GM23338 (cell line): Measurements from ENCODE around the gene COL4A2. TPM values are rescaled to one million over a fixed set of nuclear protein-coding genes. Genes with fewer than 3 reads are reported as not detected.

Source experiments
- ATAC-seq: fragments of 200-7000 bp; cut with Tn5 transposase; 3 replicates; pipeline ENCODE4 v1.9.1; 2020
- DNase-seq: peaks from one replicate; pipeline ENCODE4 v3.0.0-alpha.2; 2015; ENCODE audit warnings: low spot score
- H2AFZ ChIP-seq: fragments of 200-600 bp; sonication (generic); 2 replicates; pipeline ENCODE4 v1.8.0; 2016; ENCODE audit warnings: antibody characterized with exemption, mild to moderate bottlenecking, moderate library complexity
- H3F3A ChIP-seq: fragments of 200-600 bp; sonication (generic); replicated peaks from 2 replicates; pipeline ENCODE4 v1.8.0; 2017; ENCODE audit warnings: antibody characterized with exemption, mixed run types, low read depth
- H3K27ac ChIP-seq: fragments of 200-600 bp; sonication (generic); 2 replicates; pipeline ENCODE4 v1.6.1; 2016; ENCODE audit warnings: low read depth
- H3K27me3 ChIP-seq: fragments of 200-600 bp; sonication (generic); 2 replicates; pipeline ENCODE4 v1.8.0; 2016; ENCODE audit warnings: mild to moderate bottlenecking, mixed run types, moderate library complexity; ENCODE audit not compliant: insufficient read depth
- H3K36me3 ChIP-seq: fragments of 200-600 bp; sonication (generic); 2 replicates; pipeline ENCODE4 v1.8.0; 2016; ENCODE audit warnings: mild to moderate bottlenecking; ENCODE audit not compliant: insufficient read depth
- H3K4me1 ChIP-seq: fragments of 200-600 bp; sonication (generic); 2 replicates; pipeline ENCODE4 v1.8.0; 2016; ENCODE audit warnings: mild to moderate bottlenecking, moderate library complexity; ENCODE audit not compliant: insufficient read depth
- H3K4me2 ChIP-seq: fragments of 200-600 bp; sonication (generic); 2 replicates; pipeline ENCODE4 v1.7.1; 2017; ENCODE audit warnings: mixed run types
- H3K4me3 ChIP-seq: fragments of 200-600 bp; sonication (generic); 2 replicates; pipeline ENCODE4 v1.6.1; 2016; ENCODE audit warnings: mixed run types
- H3K79me2 ChIP-seq: fragments of 200-600 bp; sonication (generic); replicated peaks from 2 replicates; pipeline ENCODE4 v1.8.0; 2017; ENCODE audit warnings: mild to moderate bottlenecking; ENCODE audit not compliant: insufficient read depth
- H3K9me2 ChIP-seq: fragments of 200-600 bp; sonication (generic); 2 replicates; pipeline ENCODE4 v1.8.0; 2017; ENCODE audit not compliant: insufficient read depth
- H4K20me1 ChIP-seq: fragments of 200-600 bp; sonication (generic); replicated peaks from 2 replicates; pipeline ENCODE4 v1.8.0; 2017; ENCODE audit warnings: mild to moderate bottlenecking; ENCODE audit not compliant: insufficient read depth
- H3K27ac Mint-ChIP-seq: 2 replicates; pipeline ENCODE4 v1.8.0; 2020; ENCODE audit warnings: inconsistent platforms, mild to moderate bottlenecking, moderate library complexity, mixed read lengths
- H3K27me3 Mint-ChIP-seq: 3 replicates; pipeline ENCODE4 v1.8.0; 2022; ENCODE audit warnings: low read depth, mild to moderate bottlenecking, moderate library complexity, mixed read lengths, inconsistent platforms; ENCODE audit not compliant: insufficient read depth, poor library complexity
- H3K36me3 Mint-ChIP-seq: 3 replicates; pipeline ENCODE4 v1.8.0; 2021; ENCODE audit warnings: low read depth, mild to moderate bottlenecking, inconsistent platforms, moderate library complexity, mixed read lengths
- H3K4me1 Mint-ChIP-seq: 3 replicates; pipeline ENCODE4 v1.8.0; 2020; ENCODE audit warnings: mild to moderate bottlenecking, inconsistent platforms, mixed read lengths
- H3K4me3 Mint-ChIP-seq: 3 replicates; pipeline ENCODE4 v1.8.0; 2021; ENCODE audit warnings: moderate library complexity, mild to moderate bottlenecking, inconsistent platforms, mixed read lengths
- H3K9me3 Mint-ChIP-seq: 3 replicates; pipeline ENCODE4 v1.8.0; 2020; ENCODE audit warnings: moderate library complexity, mild to moderate bottlenecking, inconsistent platforms, mixed read lengths
- CREB1 ChIP-seq: fragments of 250-450 bp; sonication (Bioruptor Pico); IDR thresholded peaks from 2 replicates; pipeline ENCODE4 v1.5.0; 2020; ENCODE audit warnings: low read depth, mild to moderate bottlenecking, moderate library complexity
- CTCF ChIP-seq, 2 experiments: fragments of 200-600 bp in 1 of 2; sonication (generic) in 1 of 2; conservative IDR thresholded peaks; 2 replicates each; pipeline versions ENCODE4 v1.5.1 to v1.6.1; 2016 to 2017; ENCODE audit warnings: antibody characterized with exemption in 2 of 2, low read depth in 2 of 2, mild to moderate bottlenecking in 2 of 2, moderate library complexity in 1 of 2
- EZH2 ChIP-seq: fragments of 200-600 bp; sonication (generic); IDR thresholded peaks from one replicate; pipeline ENCODE4 v1.8.0; 2017; ENCODE audit warnings: antibody characterized with exemption, mild to moderate bottlenecking, low read depth; ENCODE audit not compliant: unreplicated experiment
- EZH2phosphoT487 ChIP-seq: fragments of 200-600 bp; sonication (generic); IDR thresholded peaks from one replicate; pipeline ENCODE4 v1.8.1; 2018; ENCODE audit warnings: antibody characterized with exemption; ENCODE audit not compliant: unreplicated experiment
- JUNB ChIP-seq: IDR thresholded peaks from one replicate; pipeline ENCODE4 v1.6.1; 2016; ENCODE audit warnings: antibody characterized with exemption; ENCODE audit not compliant: unreplicated experiment
- NANOG ChIP-seq: IDR thresholded peaks from 2 replicates; pipeline ENCODE4 v1.6.1; 2016; ENCODE audit warnings: antibody characterized with exemption, borderline replicate concordance
- POLR2AphosphoS5 ChIP-seq: IDR thresholded peaks from 2 replicates; pipeline ENCODE4 v1.6.1; 2016; ENCODE audit warnings: antibody characterized with exemption, low read depth
- STAT1 ChIP-seq: IDR thresholded peaks from one replicate; pipeline ENCODE4 v1.6.1; 2016; ENCODE audit warnings: antibody characterized with exemption; ENCODE audit not compliant: unreplicated experiment
- ZNF114 ChIP-seq: fragments of 250-450 bp; sonication (Bioruptor Pico); IDR thresholded peaks from 2 replicates; pipeline ENCODE4 v1.5.0; 2020; ENCODE audit warnings: mild to moderate bottlenecking, moderate library complexity
- ZNF331 ChIP-seq: fragments of 250-450 bp; sonication (Bioruptor Pico); IDR thresholded peaks from 2 replicates; pipeline ENCODE4 v1.5.0; 2020; ENCODE audit warnings: low read depth, mild to moderate bottlenecking, moderate library complexity
- ZNF462 ChIP-seq: fragments of 250-450 bp; sonication (Bioruptor Pico); IDR thresholded peaks from 2 replicates; pipeline ENCODE4 v1.5.0; 2020; ENCODE audit warnings: mild to moderate bottlenecking, moderate library complexity
- polyA plus RNA-seq: library from polyadenylated mRNA; unstranded; fragments of >200 nt; fragmentation: Nextera tagmentation; extraction: Ambion mirVana; gene quantifications from 2 replicates; pipeline ENCODE4 v1.2.1, GENCODE V29; 2016
- total RNA-seq: library from RNA; depleted of rRNA; stranded (reverse); fragments of >200 nt; shearing (Covaris generic); gene quantifications from 2 replicates; pipeline ENCODE4 v1.2.3, GENCODE V29; 2014
- TF ChIP-seq, protein P1 (sequence below): IDR thresholded peaks from one replicate; pipeline ENCODE4 v1.6.1; 2018; ENCODE audit warnings: antibody characterized with exemption; ENCODE audit not compliant: unreplicated experiment
- TF ChIP-seq, protein P2 (sequence below): IDR thresholded peaks from 2 replicates; pipeline ENCODE4 v1.6.1; 2016; ENCODE audit warnings: antibody characterized with exemption

COL4A2 gene
- total and polyA plus RNA-seq, 2 experiments from 2014 or later, result 37.4 to 131 TPM

GRCh38 chr13:110329798-110330461 lies 22.8 kb downstream of the COL4A2 start:
- H3K9me3 Mint-ChIP-seq, result no peaks in the 10 kb centered on the region
- peaks cover 42% of the 10 kb centered on the region for H3K79me2 ChIP-seq
- no peak overlapping the region for H3K27ac Mint-ChIP-seq
- peaks cover 9% of the 10 kb centered on the region for H3K36me3 Mint-ChIP-seq
- H2AFZ ChIP-seq, result no peak overlapping the region
- ATAC-seq (no peak), DNase-seq (no peak)
- peaks cover 51% of the 10 kb centered on the region for H3K4me1 Mint-ChIP-seq
- no peak overlapping the region for H3K4me3 Mint-ChIP-seq
- peaks cover 5% of the 10 kb centered on the region for H3K27me3 Mint-ChIP-seq
- H3K4me1 ChIP-seq, result peaks cover 35% of the 10 kb centered on the region
- no peaks in the 10 kb centered on the region for H4K20me1 ChIP-seq
- no peaks in the 10 kb centered on the region for H3K36me3 ChIP-seq
- H3F3A ChIP-seq, result no peaks in the 10 kb centered on the region
- H3K27me3 ChIP-seq, result no peaks in the 10 kb centered on the region
- no peak overlapping the region for H3K4me2 ChIP-seq
- H3K4me3 ChIP-seq, result no peak overlapping the region
- 0 out of 2 replicates have a peak overlapping the region, but pooled peaks have one; percentile 33 for H3K27ac ChIP-seq
- TF ChIP-seq, protein P1, sequence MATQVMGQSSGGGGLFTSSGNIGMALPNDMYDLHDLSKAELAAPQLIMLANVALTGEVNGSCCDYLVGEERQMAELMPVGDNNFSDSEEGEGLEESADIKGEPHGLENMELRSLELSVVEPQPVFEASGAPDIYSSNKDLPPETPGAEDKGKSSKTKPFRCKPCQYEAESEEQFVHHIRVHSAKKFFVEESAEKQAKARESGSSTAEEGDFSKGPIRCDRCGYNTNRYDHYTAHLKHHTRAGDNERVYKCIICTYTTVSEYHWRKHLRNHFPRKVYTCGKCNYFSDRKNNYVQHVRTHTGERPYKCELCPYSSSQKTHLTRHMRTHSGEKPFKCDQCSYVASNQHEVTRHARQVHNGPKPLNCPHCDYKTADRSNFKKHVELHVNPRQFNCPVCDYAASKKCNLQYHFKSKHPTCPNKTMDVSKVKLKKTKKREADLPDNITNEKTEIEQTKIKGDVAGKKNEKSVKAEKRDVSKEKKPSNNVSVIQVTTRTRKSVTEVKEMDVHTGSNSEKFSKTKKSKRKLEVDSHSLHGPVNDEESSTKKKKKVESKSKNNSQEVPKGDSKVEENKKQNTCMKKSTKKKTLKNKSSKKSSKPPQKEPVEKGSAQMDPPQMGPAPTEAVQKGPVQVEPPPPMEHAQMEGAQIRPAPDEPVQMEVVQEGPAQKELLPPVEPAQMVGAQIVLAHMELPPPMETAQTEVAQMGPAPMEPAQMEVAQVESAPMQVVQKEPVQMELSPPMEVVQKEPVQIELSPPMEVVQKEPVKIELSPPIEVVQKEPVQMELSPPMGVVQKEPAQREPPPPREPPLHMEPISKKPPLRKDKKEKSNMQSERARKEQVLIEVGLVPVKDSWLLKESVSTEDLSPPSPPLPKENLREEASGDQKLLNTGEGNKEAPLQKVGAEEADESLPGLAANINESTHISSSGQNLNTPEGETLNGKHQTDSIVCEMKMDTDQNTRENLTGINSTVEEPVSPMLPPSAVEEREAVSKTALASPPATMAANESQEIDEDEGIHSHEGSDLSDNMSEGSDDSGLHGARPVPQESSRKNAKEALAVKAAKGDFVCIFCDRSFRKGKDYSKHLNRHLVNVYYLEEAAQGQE, result no peak
- no peak for TF ChIP-seq POLR2AphosphoS5
- no peak for TF ChIP-seq EZH2phosphoT487
- no peak for TF ChIP-seq JUNB
- TF ChIP-seq ZNF462 (CRISPR knock-in tag), result no peak
- no peak for TF ChIP-seq ZNF114 (CRISPR knock-in tag)
- no peak for TF ChIP-seq CREB1 (CRISPR knock-in tag)
- no peak for TF ChIP-seq CTCF (conservative IDR thresholded peaks at IDR 0.05; ENCODE audit: low read depth in 2 of 2)
- TF ChIP-seq EZH2, result no peak
- no peak for TF ChIP-seq NANOG
- TF ChIP-seq, protein P2, sequence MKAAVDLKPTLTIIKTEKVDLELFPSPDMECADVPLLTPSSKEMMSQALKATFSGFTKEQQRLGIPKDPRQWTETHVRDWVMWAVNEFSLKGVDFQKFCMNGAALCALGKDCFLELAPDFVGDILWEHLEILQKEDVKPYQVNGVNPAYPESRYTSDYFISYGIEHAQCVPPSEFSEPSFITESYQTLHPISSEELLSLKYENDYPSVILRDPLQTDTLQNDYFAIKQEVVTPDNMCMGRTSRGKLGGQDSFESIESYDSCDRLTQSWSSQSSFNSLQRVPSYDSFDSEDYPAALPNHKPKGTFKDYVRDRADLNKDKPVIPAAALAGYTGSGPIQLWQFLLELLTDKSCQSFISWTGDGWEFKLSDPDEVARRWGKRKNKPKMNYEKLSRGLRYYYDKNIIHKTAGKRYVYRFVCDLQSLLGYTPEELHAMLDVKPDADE, result no peak
- no peak for TF ChIP-seq STAT1
- no peak for TF ChIP-seq ZNF331 (CRISPR knock-in tag)
- H3K9me2 ChIP-seq, result peaks cover 2% of the 10 kb centered on the region; the same call in 1 of the 2 replicates
